Spleen (tissue), 7 donors: ENCODE measurements around the gene SEC14L1.

Experiments used
- CTCF ChIP-seq, 11 experiments: fragments of 200-600 bp in 7 of 11; fragments of 450-650 bp in 4 of 11; sonication (generic) in 4 of 11; IDR thresholded peaks in 8 of 11; conservative IDR thresholded peaks in 3 of 11; 1 replicate in 7 of 11; 2 replicates in 4 of 11; pipeline versions ENCODE4 v1.4.0 to v1.8.0; 2016 to 2021; ENCODE audit warnings: antibody characterized with exemption in 11 of 11, inconsistent platforms in 4 of 11, mild to moderate bottlenecking in 1 of 11
- POLR2AphosphoS5 ChIP-seq, 3 donors: sonication (generic); formaldehyde crosslinking; IDR thresholded peaks; one replicate each; pipeline ENCODE4 v1.5.1; 2017; ENCODE audit warnings: antibody characterized with exemption in 3 of 3
- donor health status: DM: no; HTN: no; CAD: no; lungs with moderate emphysema.
- donor health status: DM: no; HTN: no; CAD: no.
- donor health status: DM: no; HTN: no; CAD: no.

GRCh38 chr17:77193653-77194052 is 52.9 kb downstream of the SEC14L1 start:
- no peak for TF ChIP-seq CTCF (IDR thresholded peaks at IDR 0.05 in 8 of 11, conservative IDR thresholded peaks at IDR 0.05 in 3 of 11)
- peak; percentile 31 to 61 (median 33) for TF ChIP-seq POLR2AphosphoS5 (IDR thresholded peaks at IDR 0.05)
